ENCODE results near the gene CNKSR1.

The CNKSR1 gene

GRCh38 chr1:26200413-26200812 is 23.1 kb downstream of the CNKSR1 start:
- H3K27ac ChIP-seq, result no peak overlapping the region
- TF ChIP-seq ZFX (IDR thresholded peaks at IDR 0.05) (no peak), CTCF (conservative IDR thresholded peaks at IDR 0.05) (no peak)

- TF ChIP-seq CTCF (conservative IDR thresholded peaks at IDR 0.05), result no peak
- TF ChIP-seq ZFX (IDR thresholded peaks at IDR 0.05), result no peak
- no peak overlapping the region for H3K27ac ChIP-seq
These were observed 26.5 kb downstream of the CNKSR1 start for GRCh38 chr1:26203642-26204318.

- no peak overlapping the region for H3K27ac ChIP-seq
- TF ChIP-seq ZFX (IDR thresholded peaks at IDR 0.05) (no peak), CTCF (conservative IDR thresholded peaks at IDR 0.05) (no peak)
These were observed 33.0 kb downstream of the CNKSR1 start for GRCh38 chr1:26210147-26210870.

- TF ChIP-seq ZFX (IDR thresholded peaks at IDR 0.05) (no peak), CTCF (conservative IDR thresholded peaks at IDR 0.05) (no peak)
- no peak overlapping the region for H3K27ac ChIP-seq
These were observed 35.4 kb downstream of the CNKSR1 start for GRCh38 chr1:26212726-26213125.

GRCh38 chr1:26213335-26213905 is 36.1 kb downstream of the CNKSR1 start:
- TF ChIP-seq CTCF (conservative IDR thresholded peaks at IDR 0.05) (no peak), ZFX (IDR thresholded peaks at IDR 0.05) (no peak)
- no peak overlapping the region for H3K27ac ChIP-seq

- TF ChIP-seq ZFX (IDR thresholded peaks at IDR 0.05), result no peak
- no peak overlapping the region for H3K27ac ChIP-seq
These were observed 38.0 kb downstream of the CNKSR1 start for GRCh38 chr1:26215246-26215645.

- TF ChIP-seq ZFX (IDR thresholded peaks at IDR 0.05) (no peak), CTCF (conservative IDR thresholded peaks at IDR 0.05) (no peak)
- H3K27ac ChIP-seq, result no peak overlapping the region
These were observed 41.7 kb downstream of the CNKSR1 start for GRCh38 chr1:26218906-26219494.

Data from C4-2B (cell line).